ENCODE data around the gene PKMYT1. TPM values are rescaled to one million over a fixed set of nuclear protein-coding genes. Genes with fewer than 3 reads are reported as not detected.

Gene PKMYT1
- polyA plus RNA-seq, 1 donor from 2014 or later = 2.9 TPM

DNA sequence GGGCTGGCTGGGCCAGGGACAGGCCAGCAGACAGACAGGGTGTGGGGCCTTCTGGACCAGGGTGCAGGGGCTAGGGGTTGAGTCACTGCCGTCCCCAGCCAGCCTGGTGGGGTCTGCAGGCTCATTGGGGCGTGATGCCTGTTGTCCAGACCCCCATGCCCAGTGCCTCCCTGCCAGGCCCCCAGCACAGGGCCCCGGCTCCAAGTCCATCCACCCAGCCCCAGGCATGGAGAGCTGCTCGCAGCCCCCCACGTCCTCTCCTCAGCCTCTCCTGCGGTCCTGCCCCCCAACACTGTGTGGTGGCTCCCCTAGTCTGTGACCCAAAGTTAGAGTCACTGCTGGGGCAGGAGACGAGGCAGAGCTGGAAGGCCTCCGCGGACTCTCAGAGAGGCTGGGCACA, 7.0 kb upstream of the PKMYT1 start:
- Histone ChIP-seq H3K27ac (ENCODE audit: low read length) (no peak overlapping the region), H4K20me1 (ENCODE audit: insufficient read depth) (no peaks in the 10 kb centered on the region), H3K36me3 (ENCODE audit: insufficient read depth, low read length) (no peaks in the 10 kb centered on the region), H3K4me3 (ENCODE audit: low read length) (no peak overlapping the region), H3K9me3 (ENCODE audit: low read length) (no peaks in the 10 kb centered on the region), H3K4me2 (ENCODE audit: low read length) (no peak overlapping the region), H3K27me3 (ENCODE audit: insufficient read depth, low read depth, low read length) (no peaks in the 10 kb centered on the region), H2AFZ (ENCODE audit: low read depth, low read length) (no peak overlapping the region), H3F3A (ENCODE audit: insufficient read depth, low read length, poor library complexity, severe bottlenecking) (no peaks in the 10 kb centered on the region), H3K9me2 (ENCODE audit: insufficient read depth, low read length) (no peaks in the 10 kb centered on the region), H3K79me2 (replicated peaks; ENCODE audit: insufficient read depth, low read length) (no peaks in the 10 kb centered on the region), H3K9ac (ENCODE audit: low read length) (no peak overlapping the region)
- TF ChIP-seq, protein P1, sequence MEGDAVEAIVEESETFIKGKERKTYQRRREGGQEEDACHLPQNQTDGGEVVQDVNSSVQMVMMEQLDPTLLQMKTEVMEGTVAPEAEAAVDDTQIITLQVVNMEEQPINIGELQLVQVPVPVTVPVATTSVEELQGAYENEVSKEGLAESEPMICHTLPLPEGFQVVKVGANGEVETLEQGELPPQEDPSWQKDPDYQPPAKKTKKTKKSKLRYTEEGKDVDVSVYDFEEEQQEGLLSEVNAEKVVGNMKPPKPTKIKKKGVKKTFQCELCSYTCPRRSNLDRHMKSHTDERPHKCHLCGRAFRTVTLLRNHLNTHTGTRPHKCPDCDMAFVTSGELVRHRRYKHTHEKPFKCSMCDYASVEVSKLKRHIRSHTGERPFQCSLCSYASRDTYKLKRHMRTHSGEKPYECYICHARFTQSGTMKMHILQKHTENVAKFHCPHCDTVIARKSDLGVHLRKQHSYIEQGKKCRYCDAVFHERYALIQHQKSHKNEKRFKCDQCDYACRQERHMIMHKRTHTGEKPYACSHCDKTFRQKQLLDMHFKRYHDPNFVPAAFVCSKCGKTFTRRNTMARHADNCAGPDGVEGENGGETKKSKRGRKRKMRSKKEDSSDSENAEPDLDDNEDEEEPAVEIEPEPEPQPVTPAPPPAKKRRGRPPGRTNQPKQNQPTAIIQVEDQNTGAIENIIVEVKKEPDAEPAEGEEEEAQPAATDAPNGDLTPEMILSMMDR (IDR thresholded peaks at IDR 0.05; ENCODE audit: poor library complexity, severe bottlenecking) = no peak
- TF ChIP-seq EZH2 (IDR thresholded peaks at IDR 0.05; ENCODE audit: borderline replicate concordance, insufficient read depth, low read length, poor library complexity, severe bottlenecking) (no peak), RAD21 (conservative IDR thresholded peaks at IDR 0.05) (no peak), EP300 (conservative IDR thresholded peaks at IDR 0.05; ENCODE audit: poor library complexity, severe bottlenecking) (no peak), POLR2AphosphoS5 (IDR thresholded peaks at IDR 0.05) (no peak), SMC3 (conservative IDR thresholded peaks at IDR 0.05; ENCODE audit: poor library complexity) (no peak), MXI1 (conservative IDR thresholded peaks at IDR 0.05; ENCODE audit: poor library complexity, severe bottlenecking) (no peak), TAF1 (IDR thresholded peaks at IDR 0.05; ENCODE audit: low read depth) (no peak)
- TF ChIP-seq, protein P2, sequence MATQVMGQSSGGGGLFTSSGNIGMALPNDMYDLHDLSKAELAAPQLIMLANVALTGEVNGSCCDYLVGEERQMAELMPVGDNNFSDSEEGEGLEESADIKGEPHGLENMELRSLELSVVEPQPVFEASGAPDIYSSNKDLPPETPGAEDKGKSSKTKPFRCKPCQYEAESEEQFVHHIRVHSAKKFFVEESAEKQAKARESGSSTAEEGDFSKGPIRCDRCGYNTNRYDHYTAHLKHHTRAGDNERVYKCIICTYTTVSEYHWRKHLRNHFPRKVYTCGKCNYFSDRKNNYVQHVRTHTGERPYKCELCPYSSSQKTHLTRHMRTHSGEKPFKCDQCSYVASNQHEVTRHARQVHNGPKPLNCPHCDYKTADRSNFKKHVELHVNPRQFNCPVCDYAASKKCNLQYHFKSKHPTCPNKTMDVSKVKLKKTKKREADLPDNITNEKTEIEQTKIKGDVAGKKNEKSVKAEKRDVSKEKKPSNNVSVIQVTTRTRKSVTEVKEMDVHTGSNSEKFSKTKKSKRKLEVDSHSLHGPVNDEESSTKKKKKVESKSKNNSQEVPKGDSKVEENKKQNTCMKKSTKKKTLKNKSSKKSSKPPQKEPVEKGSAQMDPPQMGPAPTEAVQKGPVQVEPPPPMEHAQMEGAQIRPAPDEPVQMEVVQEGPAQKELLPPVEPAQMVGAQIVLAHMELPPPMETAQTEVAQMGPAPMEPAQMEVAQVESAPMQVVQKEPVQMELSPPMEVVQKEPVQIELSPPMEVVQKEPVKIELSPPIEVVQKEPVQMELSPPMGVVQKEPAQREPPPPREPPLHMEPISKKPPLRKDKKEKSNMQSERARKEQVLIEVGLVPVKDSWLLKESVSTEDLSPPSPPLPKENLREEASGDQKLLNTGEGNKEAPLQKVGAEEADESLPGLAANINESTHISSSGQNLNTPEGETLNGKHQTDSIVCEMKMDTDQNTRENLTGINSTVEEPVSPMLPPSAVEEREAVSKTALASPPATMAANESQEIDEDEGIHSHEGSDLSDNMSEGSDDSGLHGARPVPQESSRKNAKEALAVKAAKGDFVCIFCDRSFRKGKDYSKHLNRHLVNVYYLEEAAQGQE (IDR thresholded peaks at IDR 0.05; ENCODE audit: borderline replicate concordance) = no peak

DNA sequence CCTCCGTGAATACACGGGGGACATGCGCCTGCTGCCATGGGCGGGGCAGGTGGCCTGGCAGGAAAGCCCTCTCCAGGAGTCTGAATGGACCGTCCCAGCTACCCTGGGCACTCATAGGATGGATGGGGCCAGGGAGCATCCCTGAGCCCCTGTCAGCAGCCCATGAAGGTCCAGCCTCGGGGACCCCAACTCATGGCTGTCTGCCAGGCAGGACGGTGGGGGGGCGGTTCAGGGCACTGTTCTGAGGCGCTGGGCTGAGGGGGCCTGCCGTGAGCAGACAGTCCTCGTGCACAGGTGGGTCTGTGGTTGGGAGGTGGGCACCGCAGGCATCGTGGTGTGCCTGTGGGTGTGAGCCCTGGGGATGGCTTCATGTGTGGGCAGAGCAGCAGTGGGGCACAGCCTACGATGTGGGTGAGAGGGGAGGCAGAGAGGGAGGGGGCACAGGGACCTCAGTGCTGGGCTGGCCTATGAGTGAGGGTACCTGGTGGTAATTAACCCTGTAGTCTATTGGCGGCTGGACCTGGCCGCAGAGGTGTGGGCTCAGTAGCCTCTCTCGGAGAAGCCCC, 6.5 kb upstream of the PKMYT1 start:
- H3K36me3 ChIP-seq (ENCODE audit: insufficient read depth, low read length) = no peaks in the 10 kb centered on the region
- TF ChIP-seq EZH2 (IDR thresholded peaks at IDR 0.05; ENCODE audit: borderline replicate concordance, insufficient read depth, low read length, poor library complexity, severe bottlenecking) (no peak), RAD21 (conservative IDR thresholded peaks at IDR 0.05) (no peak), POLR2AphosphoS5 (IDR thresholded peaks at IDR 0.05) (no peak), SMC3 (conservative IDR thresholded peaks at IDR 0.05; ENCODE audit: poor library complexity) (no peak), TAF1 (IDR thresholded peaks at IDR 0.05; ENCODE audit: low read depth) (no peak), EP300 (conservative IDR thresholded peaks at IDR 0.05; ENCODE audit: poor library complexity, severe bottlenecking) (no peak), MXI1 (conservative IDR thresholded peaks at IDR 0.05; ENCODE audit: poor library complexity, severe bottlenecking) (no peak)
- TF ChIP-seq, protein P1 (IDR thresholded peaks at IDR 0.05; ENCODE audit: poor library complexity, severe bottlenecking) = no peak
- TF ChIP-seq, protein P2 (IDR thresholded peaks at IDR 0.05; ENCODE audit: borderline replicate concordance) = no peak
- H3K9me2 ChIP-seq (ENCODE audit: insufficient read depth, low read length) = no peaks in the 10 kb centered on the region
- H2AFZ ChIP-seq (ENCODE audit: low read depth, low read length) = no peak overlapping the region
- no peak overlapping the region for H3K4me3 ChIP-seq (ENCODE audit: low read length)
- no peak overlapping the region for H3K4me2 ChIP-seq (ENCODE audit: low read length)
- no peaks in the 10 kb centered on the region for H3K27me3 ChIP-seq (ENCODE audit: insufficient read depth, low read depth, low read length)
- no peak overlapping the region for H3K9ac ChIP-seq (ENCODE audit: low read length)
- H3F3A ChIP-seq (ENCODE audit: insufficient read depth, low read length, poor library complexity, severe bottlenecking) = no peaks in the 10 kb centered on the region
- no peak overlapping the region for H3K27ac ChIP-seq (ENCODE audit: low read length)
- no peaks in the 10 kb centered on the region for H3K9me3 ChIP-seq (ENCODE audit: low read length)
- H4K20me1 ChIP-seq (ENCODE audit: insufficient read depth) = no peaks in the 10 kb centered on the region
- no peaks in the 10 kb centered on the region for H3K79me2 ChIP-seq (replicated peaks; ENCODE audit: insufficient read depth, low read length)
